ENCODE measurements around the gene ARID4B. TPM values are rescaled to one million over a fixed set of nuclear protein-coding genes. Genes with fewer than 3 reads are reported as not detected.

ARID4B gene
- total and polyA plus RNA-seq, 2 donors (not counting 1 experiment from before 2014, with no cell fraction given): 15.3 to 42.4 TPM

- no peak overlapping the region for H2AFZ ChIP-seq (ENCODE audit: low read length)
- H3K27me3 ChIP-seq (ENCODE audit: control insufficient read depth, insufficient read depth, low read length): no peaks in the 10 kb centered on the region
- no peaks in the 10 kb centered on the region for H3K36me3 ChIP-seq (ENCODE audit: control insufficient read depth, insufficient read depth, low read length)
- H4K20me1 ChIP-seq (ENCODE audit: control insufficient read depth, extremely low read depth, insufficient read depth, low read length): no peaks in the 10 kb centered on the region
- H3K9me3 ChIP-seq (ENCODE audit: control insufficient read depth, insufficient read depth, low read depth, low read length): no peaks in the 10 kb centered on the region
- no peak overlapping the region for H3K4me2 ChIP-seq (ENCODE audit: extremely low read depth, insufficient read depth, low read length)
- no peaks in the 10 kb centered on the region for H3K79me2 ChIP-seq (ENCODE audit: control insufficient read depth, insufficient read depth, low read length)
- TF ChIP-seq CTCF (conservative IDR thresholded peaks at IDR 0.05 in 1 of 2, IDR thresholded peaks at IDR 0.05 in 1 of 2; ENCODE audit: low read depth in 1 of 2, low read length in 2 of 2) (no peak), EZH2 (IDR thresholded peaks at IDR 0.05; ENCODE audit: low read length, missing control alignments) (no peak)
- no peaks in the 10 kb centered on the region for H3K4me1 ChIP-seq (ENCODE audit: control insufficient read depth, extremely low read depth, insufficient read depth, low read length)
- H3K4me3 ChIP-seq (replicated peaks in 1 of 4; ENCODE audit: control extremely low read depth in 1 of 4, insufficient read depth in 1 of 4, low read depth in 3 of 4, low read length in 4 of 4): no peak overlapping the region
- H3K27ac ChIP-seq (ENCODE audit: insufficient read depth, low read length): no peak overlapping the region
- no peak overlapping the region for H3K9ac ChIP-seq (ENCODE audit: insufficient read depth, low read length)
- no peak for DNase-seq (ENCODE audit: low read depth in 2 of 2)
Measured at GRCh38 chr1:235169986-235170385, 158.0 kb downstream of the ARID4B start.

- no peaks in the 10 kb centered on the region for H3K79me2 ChIP-seq (ENCODE audit: control insufficient read depth, insufficient read depth, low read length)
- H3K4me3 ChIP-seq (replicated peaks in 1 of 4; ENCODE audit: control extremely low read depth in 1 of 4, insufficient read depth in 1 of 4, low read depth in 3 of 4, low read length in 4 of 4): no peak overlapping the region
- no peaks in the 10 kb centered on the region for H4K20me1 ChIP-seq (ENCODE audit: control insufficient read depth, extremely low read depth, insufficient read depth, low read length)
- no peak for DNase-seq (ENCODE audit: low read depth in 2 of 2)
- no peaks in the 10 kb centered on the region for H3K36me3 ChIP-seq (ENCODE audit: control insufficient read depth, insufficient read depth, low read length)
- H3K9ac ChIP-seq (ENCODE audit: insufficient read depth, low read length): no peak overlapping the region
- TF ChIP-seq CTCF (conservative IDR thresholded peaks at IDR 0.05 in 1 of 2, IDR thresholded peaks at IDR 0.05 in 1 of 2; ENCODE audit: low read depth in 1 of 2, low read length in 2 of 2): no peak
- TF ChIP-seq EZH2 (IDR thresholded peaks at IDR 0.05; ENCODE audit: low read length, missing control alignments): no peak
- no peak overlapping the region for H3K4me2 ChIP-seq (ENCODE audit: extremely low read depth, insufficient read depth, low read length)
- H3K27ac ChIP-seq (ENCODE audit: insufficient read depth, low read length): no peak overlapping the region
- H3K27me3 ChIP-seq (ENCODE audit: control insufficient read depth, insufficient read depth, low read length): no peaks in the 10 kb centered on the region
- no peak overlapping the region for H2AFZ ChIP-seq (ENCODE audit: low read length)
- no peaks in the 10 kb centered on the region for H3K4me1 ChIP-seq (ENCODE audit: control insufficient read depth, extremely low read depth, insufficient read depth, low read length)
- H3K9me3 ChIP-seq (ENCODE audit: control insufficient read depth, insufficient read depth, low read depth, low read length): no peaks in the 10 kb centered on the region
Measured at GRCh38 chr1:235168375-235168774, 159.6 kb downstream of the ARID4B start.

- Histone ChIP-seq H4K20me1 (ENCODE audit: control insufficient read depth, extremely low read depth, insufficient read depth, low read length) (no peaks in the 10 kb centered on the region), H3K79me2 (ENCODE audit: control insufficient read depth, insufficient read depth, low read length) (peaks cover 17% of the 10 kb centered on the region), H2AFZ (ENCODE audit: low read length) (peak overlapping the region; percentile 98), H3K27me3 (ENCODE audit: control insufficient read depth, insufficient read depth, low read length) (no peaks in the 10 kb centered on the region), H3K9me3 (ENCODE audit: control insufficient read depth, insufficient read depth, low read depth, low read length) (no peaks in the 10 kb centered on the region), H3K9ac (ENCODE audit: insufficient read depth, low read length) (no peak overlapping the region), H3K4me3 (replicated peaks in 1 of 4; ENCODE audit: control extremely low read depth in 1 of 4, insufficient read depth in 1 of 4, low read depth in 3 of 4, low read length in 4 of 4) (peak overlapping the region; percentile 78 to 98 (median 96)), H3K4me2 (ENCODE audit: extremely low read depth, insufficient read depth, low read length) (peak overlapping the region; percentile 59), H3K36me3 (ENCODE audit: control insufficient read depth, insufficient read depth, low read length) (peaks cover 3% of the 10 kb centered on the region), H3K4me1 (ENCODE audit: control insufficient read depth, extremely low read depth, insufficient read depth, low read length) (no peaks in the 10 kb centered on the region), H3K27ac (ENCODE audit: insufficient read depth, low read length) (peak overlapping the region; percentile 93)
- TF ChIP-seq EZH2 (IDR thresholded peaks at IDR 0.05; ENCODE audit: low read length, missing control alignments): no peak
- TF ChIP-seq CTCF (conservative IDR thresholded peaks at IDR 0.05 in 1 of 2, IDR thresholded peaks at IDR 0.05 in 1 of 2; ENCODE audit: low read depth in 1 of 2, low read length in 2 of 2): no peak
- DNase-seq (ENCODE audit: low read depth in 2 of 2): no peak
Measured at GRCh38 chr1:235161685-235162327, 166.2 kb downstream of the ARID4B start.
